ENCODE data around the gene CEP162.
"Not testable (repeated sequence)": the region's sequence is repeated elsewhere in the genome, so short reads cannot be mapped to it uniquely, and the experiment has no call there.

GRCh38 chr6:84133385-84133784 is 94.1 kb downstream of the CEP162 start:
- not testable (repeated sequence) for TF ChIP-seq CTCF (tag by site-specific recombination; IDR thresholded peaks at IDR 0.05); ZNF791 (tag by site-specific recombination; IDR thresholded peaks at IDR 0.05); ZNF513 (tag by site-specific recombination; IDR thresholded peaks at IDR 0.05); ZNF626 (tag by site-specific recombination; IDR thresholded peaks at IDR 0.05); ZNF704 (tag by site-specific recombination; IDR thresholded peaks at IDR 0.05); REST (tag by site-specific recombination; IDR thresholded peaks at IDR 0.05); PBX3 (CRISPR knock-in tag; IDR thresholded peaks at IDR 0.05); AEBP2 (tag by site-specific recombination; IDR thresholded peaks at IDR 0.05; ENCODE audit: borderline replicate concordance)

Data from HEK293 (cell line).